Measurements from ENCODE around the gene VASN. TPM values are rescaled to one million over a fixed set of nuclear protein-coding genes. Genes with fewer than 3 reads are reported as not detected.
"Not testable (repeated sequence)": the region's sequence is repeated elsewhere in the genome, so short reads cannot be mapped to it uniquely, and the experiment has no call there.

The VASN gene
- total RNA-seq, 2 experiments from 2014 or later, result not detected

DNA sequence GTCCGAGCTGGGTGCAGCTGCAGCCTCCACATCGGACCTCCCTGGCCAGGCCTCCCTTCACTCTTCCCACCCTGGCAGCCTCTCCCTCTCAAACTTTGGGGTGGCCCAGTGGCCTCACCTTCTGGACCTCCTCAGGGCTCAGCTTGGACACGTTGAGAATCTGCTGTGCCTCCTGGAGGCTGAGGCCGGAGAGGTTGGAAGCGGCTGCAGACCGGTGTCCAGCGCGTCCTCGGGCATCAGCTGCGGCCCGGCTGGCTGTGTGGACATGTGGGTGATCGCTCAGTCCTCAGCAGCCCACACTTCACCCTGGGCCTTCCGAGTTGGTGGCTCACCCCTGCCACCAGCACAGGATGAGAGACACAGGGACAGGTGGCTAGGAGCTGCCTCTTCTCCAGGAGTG, 30.4 kb upstream of the VASN start:
- no peak for DNase-seq
- POLR2A ChIA-PET, result interaction anchor here (0.5 to 1.0 kb wide), 3 partner anchors 9 to 64 kb away, joined by 3 to 4 read pairs (median 3); partner anchors contain the start of gene PAM16
- H3K4me1 Mint-ChIP-seq (ENCODE audit: low read depth), result peaks cover 8% of the 10 kb centered on the region
- no peak overlapping the region for H3K27ac Mint-ChIP-seq
- CTCF ChIA-PET, result interaction anchor here (0.9 to 1.9 kb wide), 4 partner anchors 11 to 81 kb away, joined by 3 to 5 read pairs (median 4); no protein-coding TSS in a partner anchor
- no peak overlapping the region for H3K4me3 Mint-ChIP-seq
- intact Hi-C loops (cut with micrococcal nuclease), result no loop called here
- H3K9me3 Mint-ChIP-seq, result no peaks in the 10 kb centered on the region
- no peaks in the 10 kb centered on the region for H3K27me3 Mint-ChIP-seq
- TF ChIP-seq, protein P1, sequence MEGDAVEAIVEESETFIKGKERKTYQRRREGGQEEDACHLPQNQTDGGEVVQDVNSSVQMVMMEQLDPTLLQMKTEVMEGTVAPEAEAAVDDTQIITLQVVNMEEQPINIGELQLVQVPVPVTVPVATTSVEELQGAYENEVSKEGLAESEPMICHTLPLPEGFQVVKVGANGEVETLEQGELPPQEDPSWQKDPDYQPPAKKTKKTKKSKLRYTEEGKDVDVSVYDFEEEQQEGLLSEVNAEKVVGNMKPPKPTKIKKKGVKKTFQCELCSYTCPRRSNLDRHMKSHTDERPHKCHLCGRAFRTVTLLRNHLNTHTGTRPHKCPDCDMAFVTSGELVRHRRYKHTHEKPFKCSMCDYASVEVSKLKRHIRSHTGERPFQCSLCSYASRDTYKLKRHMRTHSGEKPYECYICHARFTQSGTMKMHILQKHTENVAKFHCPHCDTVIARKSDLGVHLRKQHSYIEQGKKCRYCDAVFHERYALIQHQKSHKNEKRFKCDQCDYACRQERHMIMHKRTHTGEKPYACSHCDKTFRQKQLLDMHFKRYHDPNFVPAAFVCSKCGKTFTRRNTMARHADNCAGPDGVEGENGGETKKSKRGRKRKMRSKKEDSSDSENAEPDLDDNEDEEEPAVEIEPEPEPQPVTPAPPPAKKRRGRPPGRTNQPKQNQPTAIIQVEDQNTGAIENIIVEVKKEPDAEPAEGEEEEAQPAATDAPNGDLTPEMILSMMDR (IDR thresholded peaks at IDR 0.05), result no peak
- ATAC-seq, result no peak
- H3K36me3 Mint-ChIP-seq (ENCODE audit: low read depth), result no peaks in the 10 kb centered on the region

DNA sequence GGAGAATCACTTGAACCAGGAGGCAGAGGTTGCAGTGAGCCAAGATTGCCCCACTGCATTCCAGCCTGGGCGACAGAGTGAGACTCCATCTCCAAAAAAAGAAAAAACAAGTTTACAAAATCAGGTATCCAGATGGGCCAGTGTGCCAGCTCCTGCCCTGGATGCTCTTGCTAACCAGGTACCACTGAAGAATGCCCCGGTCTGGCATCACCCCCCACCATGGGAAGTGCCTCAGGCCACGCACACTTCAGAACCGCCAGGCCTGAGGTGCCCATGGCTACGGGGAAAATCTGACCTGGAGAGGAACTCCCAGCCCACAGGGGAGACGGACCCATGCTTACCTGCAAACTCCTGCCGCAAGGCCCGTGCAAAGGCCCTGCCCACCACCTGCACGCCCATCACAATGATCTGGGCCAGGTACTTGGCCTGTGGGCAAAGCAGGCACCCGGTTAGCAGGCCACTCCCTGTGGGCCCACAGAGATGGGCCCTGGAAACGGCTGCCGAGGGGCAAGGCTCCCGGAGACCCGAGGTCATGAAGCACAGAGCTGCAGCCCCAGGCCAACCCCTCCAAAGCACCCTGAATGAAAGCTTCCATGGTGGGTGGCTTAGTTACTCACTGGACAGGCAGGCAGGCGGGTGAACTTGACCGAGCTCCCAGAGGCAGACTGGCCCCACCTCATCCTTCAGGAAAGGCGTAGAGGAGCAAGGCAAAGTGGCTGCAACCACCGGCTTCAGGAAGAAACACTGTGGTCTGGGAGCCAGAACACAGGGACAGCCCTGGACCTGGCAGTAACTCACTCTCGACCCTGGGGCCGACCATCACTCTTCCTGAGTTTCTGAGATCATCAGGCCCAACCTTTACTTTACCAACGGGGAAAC, 28.5 kb upstream of the VASN start:
- no peak overlapping the region for H3K4me3 Mint-ChIP-seq
- TF ChIP-seq, protein P1 (IDR thresholded peaks at IDR 0.05), result no peak
- peaks cover 20% of the 10 kb centered on the region for H3K4me1 Mint-ChIP-seq (ENCODE audit: low read depth)
- intact Hi-C loops (cut with micrococcal nuclease), result no loop called here
- H3K27ac Mint-ChIP-seq, result peak overlapping the region; percentile 49
- ATAC-seq, result no peak
- H3K27me3 Mint-ChIP-seq, result no peaks in the 10 kb centered on the region
- peaks cover under 1% of the 10 kb centered on the region for H3K36me3 Mint-ChIP-seq (ENCODE audit: low read depth)
- H3K9me3 Mint-ChIP-seq, result no peaks in the 10 kb centered on the region
- ChIA-PET CTCF (interaction anchor here (1.0 kb wide), 1 partner anchor 11 kb away, joined by 3 read pairs; no protein-coding TSS in a partner anchor), POLR2A (no interaction called here)
- DNase-seq, result no peak

DNA sequence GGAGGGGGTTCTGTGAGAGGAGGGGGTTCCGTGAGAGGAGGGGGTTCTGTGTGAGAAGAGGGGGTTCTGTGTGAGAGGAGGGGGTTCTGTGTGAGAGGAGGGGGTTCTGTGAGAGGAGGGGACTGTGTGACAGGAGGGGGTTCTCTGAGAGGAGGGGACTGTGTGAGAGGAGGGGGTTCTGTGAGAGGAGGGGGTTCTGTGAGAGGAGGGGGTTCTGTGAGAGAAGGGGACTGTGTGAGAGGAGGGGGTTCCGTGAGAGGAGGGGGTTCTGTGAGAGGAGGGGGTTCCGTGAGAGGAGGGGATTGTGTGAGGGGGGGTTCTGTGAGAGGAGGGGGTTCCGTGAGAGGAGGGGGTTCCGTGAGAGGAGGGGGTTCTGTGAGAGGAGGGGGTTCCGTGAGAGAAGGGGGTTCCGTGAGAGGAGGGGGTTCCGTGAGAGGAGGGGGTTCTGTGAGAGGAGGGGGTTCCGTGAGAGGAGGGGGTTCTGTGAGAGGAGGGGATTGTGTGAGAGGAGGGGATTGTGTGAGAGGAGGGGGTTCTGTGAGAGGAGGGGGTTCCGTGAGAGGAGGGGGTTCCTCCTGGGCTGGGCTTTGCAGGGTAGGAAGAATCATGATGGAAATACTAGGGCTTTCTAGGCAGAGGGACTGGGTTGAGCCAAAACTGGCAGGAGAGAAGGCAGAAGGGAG, 27.2 kb upstream of the VASN start:
- H3K27ac Mint-ChIP-seq; intact Hi-C loops (cut with micrococcal nuclease); H3K4me3 Mint-ChIP-seq; H3K36me3 Mint-ChIP-seq (ENCODE audit: low read depth); POLR2A ChIA-PET; H3K27me3 Mint-ChIP-seq; H3K9me3 Mint-ChIP-seq; DNase-seq; ATAC-seq; CTCF ChIA-PET: not testable (repeated sequence)
- H3K4me1 Mint-ChIP-seq (ENCODE audit: low read depth), result peaks cover 24% of the 10 kb centered on the region

DNA sequence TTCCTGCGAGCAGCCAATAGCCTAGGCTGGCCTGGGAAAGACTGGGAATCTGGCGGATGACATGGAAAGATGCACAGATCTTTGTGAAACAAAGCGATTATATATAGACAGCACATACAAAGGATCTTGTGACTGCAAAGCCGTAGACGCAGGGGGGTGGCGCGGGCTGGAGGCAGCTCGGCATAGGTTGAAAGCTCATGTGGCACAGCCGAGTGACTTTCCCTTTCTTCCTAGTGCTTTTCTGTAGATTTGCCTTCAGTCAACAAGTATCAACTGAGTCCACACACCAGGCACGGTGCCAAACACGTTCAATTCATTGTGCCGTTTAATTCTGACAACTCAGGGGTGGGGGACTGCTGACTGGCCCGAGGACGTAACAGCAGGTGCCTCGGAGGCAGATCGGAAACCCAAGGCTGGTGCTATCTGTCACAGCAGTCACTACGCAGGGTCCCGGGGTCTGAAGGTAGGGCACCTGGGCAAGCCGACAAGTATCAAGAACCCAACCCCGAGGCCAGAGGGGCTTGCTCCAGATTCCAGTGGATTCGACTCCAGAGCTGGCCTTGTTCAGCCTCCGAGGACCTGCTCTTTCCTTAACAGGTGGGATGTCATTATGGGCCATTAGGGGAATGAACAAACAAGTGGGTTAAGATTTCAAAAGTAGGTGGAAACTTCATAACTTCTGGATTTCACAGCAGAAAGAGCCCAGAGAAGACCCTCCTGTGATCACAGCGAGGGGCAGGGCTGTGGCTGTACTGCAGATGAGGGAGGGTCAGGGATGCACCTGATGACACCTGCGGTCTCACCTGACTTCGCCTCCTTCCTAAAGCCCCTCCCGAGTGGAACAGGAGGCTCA, 26.4 kb upstream of the VASN start:
- ChIA-PET POLR2A (no interaction called here), CTCF (interaction anchor here (1.0 to 2.5 kb wide), 4 partner anchors 17 to 91 kb away, joined by 3 to 10 read pairs (median 6); no protein-coding TSS in a partner anchor)
- Mint-ChIP-seq H3K4me1 (ENCODE audit: low read depth) (peaks cover 27% of the 10 kb centered on the region), H3K4me3 (no peak overlapping the region), H3K27ac (no peak overlapping the region), H3K9me3 (no peaks in the 10 kb centered on the region), H3K36me3 (ENCODE audit: low read depth) (peaks cover 4% of the 10 kb centered on the region), H3K27me3 (no peaks in the 10 kb centered on the region)
- TF ChIP-seq, protein P1 (IDR thresholded peaks at IDR 0.05), result no peak
- ATAC-seq (no peak), DNase-seq (no peak)
- intact Hi-C loops (cut with micrococcal nuclease), result no loop called here

Data from activated CD8-positive, alpha-beta T cell treated with anti-CD3 and anti-CD28 coated beads for 36 hours (primary cell).